GM21786 (cell line): ENCODE measurements around the gene UNC13D.
"Not testable (repeated sequence)": the region's sequence is repeated elsewhere in the genome, so short reads cannot be mapped to it uniquely, and the experiment has no call there.

Source experiments
- ATAC-seq: cut with Tn5 transposase; IDR thresholded peaks from one replicate; pipeline ENCODE4 v1.9.1; 2021; ENCODE audit not compliant: unreplicated experiment

UNC13D gene

GRCh38 chr17:75807861-75808260, 36.3 kb downstream of the UNC13D start:
- ATAC-seq = no peak

GRCh38 chr17:75806822-75807500, 37.2 kb downstream of the UNC13D start:
- ATAC-seq = no peak

GRCh38 chr17:75803883-75804282, 40.3 kb downstream of the UNC13D start:
- no peak for ATAC-seq

- no peak for ATAC-seq
Observed at GRCh38 chr17:75799402-75799801, 44.8 kb downstream of the UNC13D start.

GRCh38 chr17:75795820-75796607, 48.2 kb downstream of the UNC13D start:
- ATAC-seq = no peak

GRCh38 chr17:75793460-75793859, 50.7 kb downstream of the UNC13D start:
- no peak for ATAC-seq

- ATAC-seq = no peak
Observed at GRCh38 chr17:75791254-75791653, 53.0 kb downstream of the UNC13D start.

GRCh38 chr17:75785016-75785890, 59.0 kb downstream of the UNC13D start:
- ATAC-seq = peak; percentile 43

- peak; percentile 56 for ATAC-seq
Observed at GRCh38 chr17:75784473-75785015, 59.7 kb downstream of the UNC13D start, which contains the start of gene UNK. Gene UNK, plus strand, starts transcription at chr17:75784806. Its CDS starts 75 bp downstream, at chr17:75784881.

GRCh38 chr17:75783803-75784472, 60.3 kb downstream of the UNC13D start:
- ATAC-seq = no peak

- ATAC-seq = no peak
Observed at GRCh38 chr17:75783069-75783783, 61.0 kb downstream of the UNC13D start.

- ATAC-seq = no peak
Observed at GRCh38 chr17:75779987-75780889, 64.0 kb downstream of the UNC13D start.

GRCh38 chr17:75779250-75779986, 64.8 kb downstream of the UNC13D start:
- peak; percentile 72 for ATAC-seq

- no peak for ATAC-seq
Observed at GRCh38 chr17:75778861-75779249, 65.3 kb downstream of the UNC13D start.

GRCh38 chr17:75778066-75778860, 65.9 kb downstream of the UNC13D start:
- ATAC-seq = not testable (repeated sequence)

- ATAC-seq = no peak
Observed at GRCh38 chr17:75777296-75777922, 66.8 kb downstream of the UNC13D start.
